ENCODE data around the gene CSTPP1.
"Not testable (repeated sequence)": the region's sequence is repeated elsewhere in the genome, so short reads cannot be mapped to it uniquely, and the experiment has no call there.

Gene CSTPP1

GRCh38 chr11:47099918-47100315, 163.4 kb downstream of the CSTPP1 start:
- no peak for DNase-seq (ENCODE audit: low spot score)

GRCh38 chr11:47101406-47101805, 164.8 kb downstream of the CSTPP1 start:
- no peak for DNase-seq (ENCODE audit: low spot score)

- peak; percentile 51 for DNase-seq (ENCODE audit: low spot score)
Observed at GRCh38 chr11:47104261-47104950, 167.8 kb downstream of the CSTPP1 start.

DNA sequence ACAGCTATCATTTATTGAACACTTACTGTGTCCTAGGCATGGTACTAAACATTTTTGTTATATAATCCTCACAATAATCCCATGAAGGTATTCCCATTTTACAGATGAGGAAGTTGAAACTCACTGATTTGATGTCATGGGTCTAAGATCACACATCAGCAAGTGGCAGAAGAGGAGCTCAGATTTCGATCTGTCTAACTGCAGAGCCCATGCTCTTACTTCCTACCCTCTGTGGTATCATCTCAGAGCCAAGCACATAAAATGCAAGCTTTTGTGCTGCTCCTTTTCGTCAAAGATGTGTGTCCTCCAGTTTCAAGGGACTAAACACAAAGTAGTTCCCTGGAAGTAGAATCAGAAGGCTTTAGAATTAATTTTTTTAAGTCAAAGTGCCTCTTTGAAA, 169.0 kb downstream of the CSTPP1 start:
- DNase-seq (ENCODE audit: low spot score) = no peak

DNA sequence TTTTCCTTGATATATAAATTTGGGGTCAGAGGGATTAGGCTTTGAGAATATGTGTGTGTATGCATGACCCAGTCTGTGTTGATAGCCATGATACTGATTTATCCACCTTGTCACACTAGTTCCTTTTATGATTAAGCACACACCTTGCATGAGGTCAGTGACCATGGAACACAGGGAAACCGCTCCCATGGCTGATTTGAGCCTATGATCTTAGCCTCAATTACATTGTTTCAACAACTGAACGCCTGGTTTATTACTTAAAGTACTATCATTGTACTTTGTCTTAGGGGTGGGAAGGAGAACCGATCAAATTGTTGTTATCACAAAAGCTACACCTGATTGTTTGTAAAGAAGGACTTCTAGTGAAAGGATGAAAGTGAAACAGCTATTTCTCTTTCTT, 169.4 kb downstream of the CSTPP1 start:
- no peak for DNase-seq (ENCODE audit: low spot score)

DNA sequence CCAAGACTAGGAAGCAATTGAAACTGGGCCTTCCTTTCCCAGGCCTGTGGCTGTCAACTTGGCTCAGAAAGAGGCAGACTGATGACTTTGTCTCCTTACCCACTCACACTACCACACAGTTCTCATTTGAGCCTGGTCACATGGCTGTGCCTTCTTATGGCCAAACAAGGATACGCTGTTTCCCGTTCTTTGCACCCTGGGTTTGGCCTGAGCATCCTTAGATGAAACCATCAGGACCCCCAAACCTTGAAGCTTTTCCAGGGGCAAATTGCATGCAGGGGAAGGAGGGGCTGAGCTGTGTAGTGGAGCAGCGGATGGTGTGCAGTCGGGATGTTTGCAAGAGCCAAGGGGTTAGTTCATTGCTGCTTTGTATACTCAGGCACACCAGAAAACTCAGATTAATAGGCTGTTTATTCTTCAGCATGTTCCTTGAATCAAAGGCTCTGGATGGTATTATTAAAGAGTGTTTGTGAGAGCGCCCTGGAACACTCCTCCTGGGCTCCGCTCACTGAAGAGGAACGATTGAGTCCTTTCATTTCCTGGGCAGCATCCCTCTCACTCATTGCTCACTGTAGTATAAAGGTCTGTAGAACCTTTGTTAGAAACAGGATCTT, 170.3 kb downstream of the CSTPP1 start:
- DNase-seq (ENCODE audit: low spot score) = peak; percentile 89

DNA sequence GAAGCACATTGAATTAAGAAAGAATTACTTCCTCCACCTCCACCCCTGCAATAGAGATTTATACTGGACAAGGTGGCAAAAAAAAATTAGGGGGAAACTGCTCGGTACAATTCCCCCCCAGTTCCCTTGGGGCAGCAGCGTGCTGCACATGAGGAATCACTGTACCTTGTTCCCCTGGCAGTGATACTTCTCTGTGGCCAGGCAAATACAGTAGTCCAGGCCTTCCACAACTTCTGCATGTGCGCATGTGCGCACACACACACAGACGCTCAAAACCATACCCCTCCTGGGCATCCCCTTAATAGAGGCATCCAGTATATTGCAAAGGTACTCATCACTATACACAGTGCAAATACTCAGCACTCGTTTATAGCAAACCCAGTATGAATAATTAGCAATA, 171.2 kb downstream of the CSTPP1 start:
- no peak for DNase-seq (ENCODE audit: low spot score)

DNA sequence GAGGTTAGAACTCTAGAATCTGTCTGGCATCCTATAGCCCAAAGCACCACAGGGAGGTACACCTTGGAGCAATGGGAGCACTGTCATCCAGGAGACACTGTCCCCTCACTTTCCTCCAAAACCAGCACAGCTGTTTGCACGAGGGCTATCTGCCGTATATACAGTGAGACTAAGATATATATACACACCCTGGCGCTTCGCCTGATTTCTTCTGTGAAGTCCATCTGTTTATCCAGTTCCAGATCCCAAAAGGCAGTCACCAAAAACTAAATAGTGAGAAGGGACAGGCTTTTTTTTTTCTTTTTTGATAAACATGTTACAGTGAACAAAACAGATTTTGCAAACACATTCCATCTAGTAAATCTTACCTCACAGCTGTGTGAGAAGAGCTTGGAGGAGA, 171.7 kb downstream of the CSTPP1 start:
- DNase-seq (ENCODE audit: low spot score) = no peak

DNA sequence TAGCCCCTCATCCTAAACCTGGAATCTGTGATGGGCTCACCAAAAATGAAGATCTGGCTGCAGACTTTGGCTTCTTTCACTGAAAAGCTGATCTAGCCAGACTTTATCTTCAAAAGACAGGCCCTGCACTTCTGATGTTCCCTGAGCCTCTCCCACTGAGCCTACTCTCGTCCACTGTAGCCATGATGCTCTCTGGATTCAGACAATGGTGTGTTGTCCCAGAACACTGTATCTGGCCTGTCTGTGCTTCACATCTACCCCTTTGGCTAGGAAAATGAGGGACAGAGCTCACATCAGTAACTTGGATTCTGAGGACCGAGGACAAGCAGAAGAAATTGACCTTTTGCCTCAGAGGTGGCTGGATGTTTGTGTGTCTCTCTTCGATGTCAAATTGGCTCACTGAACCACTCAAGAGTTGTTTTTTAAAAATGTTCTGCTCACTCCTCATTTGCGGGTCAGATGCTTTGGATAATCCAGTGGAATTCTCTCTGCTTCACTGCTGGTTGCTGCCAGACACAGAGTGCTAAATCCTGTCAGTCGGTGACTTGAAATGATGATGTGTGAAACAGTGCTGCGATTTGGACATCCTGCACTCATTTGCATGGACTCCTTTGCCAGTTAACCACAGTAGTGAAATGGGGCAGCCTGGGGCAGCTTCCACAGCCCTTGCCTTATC, 172.6 kb downstream of the CSTPP1 start:
- peak; percentile 78 for DNase-seq (ENCODE audit: low spot score)

DNA sequence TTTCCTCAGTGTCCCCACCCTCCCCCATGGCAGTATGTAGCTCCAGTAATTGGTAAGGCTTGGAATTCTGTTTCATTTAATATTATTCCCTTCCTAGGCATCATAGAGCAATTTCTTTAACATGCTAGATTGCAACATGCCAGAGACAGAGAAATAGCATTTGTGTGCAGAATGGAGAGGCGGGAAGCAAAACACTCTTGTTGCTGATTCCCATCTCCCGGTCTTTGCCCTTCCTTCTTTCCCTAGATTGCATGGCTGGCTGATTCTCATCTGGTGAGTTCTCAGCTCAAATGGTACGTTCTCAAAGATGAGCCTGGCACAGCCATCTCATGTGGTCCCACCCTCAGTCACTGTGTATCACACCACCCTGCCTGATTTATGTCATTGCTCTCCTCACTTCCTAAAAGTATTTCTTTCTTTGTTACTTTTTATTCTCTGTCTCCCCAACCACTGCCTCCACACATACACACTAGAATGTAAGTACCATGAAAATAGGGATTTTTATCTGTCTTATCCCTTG, 173.2 kb downstream of the CSTPP1 start:
- no peak for DNase-seq (ENCODE audit: low spot score)

DNA sequence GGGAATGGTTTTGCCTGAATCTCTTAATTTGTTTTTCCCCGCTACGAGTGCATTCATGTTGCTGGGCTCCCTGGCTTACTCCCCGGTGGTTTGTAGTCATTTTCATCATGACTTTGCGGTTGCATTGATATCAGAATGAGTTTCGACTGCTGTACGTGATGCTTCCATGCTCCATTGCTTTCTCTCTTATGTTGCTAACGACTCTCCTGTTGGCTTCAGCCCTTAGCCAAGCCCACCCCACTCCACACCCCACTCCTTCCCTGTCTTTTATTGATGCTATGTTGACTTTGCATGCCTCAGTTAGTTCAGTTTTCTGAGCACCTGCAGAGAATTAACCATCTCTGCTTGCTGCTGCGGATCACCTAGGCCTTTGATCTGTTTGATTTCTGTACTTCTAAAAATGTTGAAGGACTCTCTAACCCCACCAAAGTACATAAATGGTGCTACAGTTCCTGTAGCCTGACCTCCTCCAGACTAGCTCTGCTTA, 174.8 kb downstream of the CSTPP1 start:
- no peak for DNase-seq (ENCODE audit: low spot score)

DNA sequence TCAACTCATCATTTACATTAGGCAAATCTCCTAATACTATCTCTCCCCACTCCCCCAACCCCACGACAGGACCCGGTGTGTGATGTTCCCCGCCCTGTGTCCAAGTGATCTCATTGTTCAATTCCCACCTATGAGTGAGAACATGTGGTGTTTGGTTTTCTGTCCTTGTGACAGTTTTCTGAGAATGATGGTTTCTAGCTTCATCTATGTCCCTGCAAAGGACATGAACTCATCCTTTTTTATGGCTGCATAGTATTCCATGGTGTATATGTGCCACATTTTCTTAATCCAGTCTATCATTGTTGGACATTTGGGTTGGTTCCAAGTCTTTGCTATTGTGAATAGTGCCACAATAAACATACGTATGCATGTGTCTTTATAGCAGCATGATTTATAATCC, 176.4 kb downstream of the CSTPP1 start:
- DNase-seq (ENCODE audit: low spot score) = not testable (repeated sequence)

- DNase-seq (ENCODE audit: low spot score) = not testable (repeated sequence)
Observed at GRCh38 chr11:47118958-47119688, 182.6 kb downstream of the CSTPP1 start.

DNA sequence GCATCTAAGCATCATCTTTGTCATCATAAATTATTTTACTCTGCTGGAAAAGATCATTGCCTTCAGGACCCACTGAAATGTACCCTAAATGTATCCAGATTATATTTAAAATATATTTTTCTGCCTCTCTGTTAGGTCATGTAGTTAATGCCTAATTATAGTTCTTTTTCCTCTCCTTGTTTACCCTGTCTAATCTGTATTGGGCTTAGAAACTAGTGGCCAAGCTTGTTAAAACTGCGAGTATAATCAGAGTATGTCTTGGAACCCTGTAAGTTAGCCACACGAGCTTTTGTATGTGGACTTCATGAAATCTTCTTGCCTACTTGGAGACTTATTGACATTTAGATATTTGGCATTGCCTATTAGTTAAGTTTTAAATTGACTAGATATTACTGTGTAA, 184.5 kb downstream of the CSTPP1 start:
- no peak for DNase-seq (ENCODE audit: low spot score)

- no peak for DNase-seq (ENCODE audit: low spot score)
Observed at GRCh38 chr11:47121731-47122130, 185.2 kb downstream of the CSTPP1 start.

DNA sequence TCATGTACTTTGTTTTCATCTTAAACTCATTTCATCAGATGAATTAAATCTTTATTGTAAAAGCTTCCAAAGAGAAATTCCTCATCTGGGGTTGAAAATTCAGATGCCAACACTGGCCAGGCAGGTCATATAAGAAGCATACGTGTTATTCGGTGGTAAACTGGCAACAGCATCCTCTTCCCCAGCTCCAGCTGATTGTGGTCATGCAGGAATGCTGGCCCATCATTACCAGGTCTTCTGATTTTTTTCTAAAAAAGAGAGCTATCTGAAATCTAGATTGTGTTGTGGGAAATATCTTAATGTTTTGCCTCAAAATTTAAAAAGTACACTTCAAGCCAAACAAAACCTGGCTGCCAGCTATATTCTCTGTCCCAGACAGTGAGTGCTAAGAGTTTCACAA, 186.5 kb downstream of the CSTPP1 start:
- no peak for DNase-seq (ENCODE audit: low spot score)

DNA sequence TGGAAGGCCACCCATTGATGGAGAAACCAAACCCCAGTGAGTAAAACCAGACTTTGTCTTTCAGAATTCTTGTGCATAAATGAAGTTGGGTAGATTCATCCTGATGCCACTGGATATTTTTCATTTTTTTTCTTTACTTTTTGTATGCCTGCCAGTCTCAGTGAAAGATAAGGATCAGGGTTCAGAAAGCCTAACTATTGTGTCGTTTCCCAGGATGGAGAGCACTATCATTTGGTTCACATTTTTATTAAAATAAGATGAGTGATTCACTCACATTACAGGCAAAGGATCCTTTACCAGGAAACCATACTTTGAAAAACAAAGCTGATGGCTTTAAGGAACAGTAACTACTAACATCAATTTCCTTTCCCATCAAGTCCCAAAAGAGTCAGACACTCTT, 188.1 kb downstream of the CSTPP1 start:
- no peak for DNase-seq (ENCODE audit: low spot score)

DNA sequence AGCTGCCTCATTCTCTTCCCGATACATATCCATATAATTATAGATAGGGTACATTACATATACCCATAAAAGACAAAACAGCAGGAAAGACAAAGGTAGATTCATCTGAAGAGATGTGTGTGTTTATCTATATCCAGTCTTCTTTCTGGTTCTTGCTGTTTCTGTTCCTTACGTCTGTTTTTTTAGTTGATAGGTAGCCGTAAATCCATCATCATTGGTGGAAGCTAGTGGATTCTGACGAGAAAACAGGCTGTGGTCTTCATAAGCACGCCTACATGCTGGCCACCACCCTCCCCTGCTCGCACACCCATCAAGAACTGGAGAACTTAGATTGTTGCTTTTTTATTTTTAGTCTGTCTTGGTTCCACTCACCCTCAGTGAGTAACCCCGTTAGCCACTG, 188.5 kb downstream of the CSTPP1 start:
- DNase-seq (ENCODE audit: low spot score) = no peak

GRCh38 chr11:47127213-47127612, 190.7 kb downstream of the CSTPP1 start:
- DNase-seq (ENCODE audit: low spot score) = no peak

DNA sequence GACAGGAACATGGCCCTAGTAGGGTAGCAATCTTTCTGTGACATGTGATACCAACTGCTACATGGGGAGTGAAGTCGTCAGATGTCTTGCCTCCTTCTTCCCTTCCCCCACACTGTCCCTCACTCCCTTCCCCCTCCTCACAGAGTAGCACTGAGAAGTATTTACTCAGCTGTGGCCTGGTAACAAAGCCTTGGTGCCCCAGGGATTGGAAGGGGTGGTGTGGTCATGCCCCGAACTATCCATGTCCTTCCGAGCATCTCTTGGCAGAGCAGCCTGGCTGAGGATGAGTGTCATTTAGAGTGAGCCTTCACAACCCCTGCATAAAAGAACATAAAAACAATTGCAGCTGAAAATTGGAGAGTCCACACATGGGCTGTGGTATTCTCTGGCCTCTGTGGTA, 194.0 kb downstream of the CSTPP1 start:
- no peak for DNase-seq (ENCODE audit: low spot score)

- DNase-seq (ENCODE audit: low spot score) = no peak
Observed at GRCh38 chr11:47131136-47131535, 194.6 kb downstream of the CSTPP1 start.

DNA sequence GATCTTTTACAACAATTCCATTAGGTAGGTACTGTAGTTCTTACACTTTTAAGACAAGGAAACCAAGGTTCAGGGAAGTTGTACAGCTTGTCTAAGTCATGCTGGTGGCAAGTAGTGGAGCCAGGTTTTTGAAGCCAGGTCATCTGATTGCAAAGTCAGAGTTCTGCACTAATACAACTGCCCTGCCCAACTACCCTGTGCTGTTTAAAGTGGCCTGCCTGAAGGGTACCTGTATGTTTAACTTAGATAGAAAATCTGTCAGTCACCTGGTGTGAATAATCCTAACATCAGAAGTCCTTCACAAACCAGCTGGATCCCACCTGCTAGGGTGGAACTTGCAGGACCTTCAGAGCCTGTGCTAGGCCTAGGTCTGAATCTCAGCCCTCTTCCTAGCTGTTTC, 195.9 kb downstream of the CSTPP1 start:
- no peak for DNase-seq (ENCODE audit: low spot score)

Data from globus pallidus (tissue), 1 donor.